KOPT-K1 (cell line): Measurements from ENCODE around the gene FBLN5.

Experiments used
- H3K27ac ChIP-seq: fragments of 200-600 bp; sonication (generic); 2 replicates; pipeline ENCODE4 v1.5.1; 2016; ENCODE audit warnings: antibody characterized with exemption, mild to moderate bottlenecking, low read depth, low read length; ENCODE audit not compliant: poor library complexity, severe bottlenecking
- H3K36me3 ChIP-seq: fragments of 200-600 bp; sonication (generic); 2 replicates; pipeline ENCODE4 v1.5.1; 2017; ENCODE audit warnings: antibody characterized with exemption, mild to moderate bottlenecking, low read length, moderate library complexity; ENCODE audit not compliant: insufficient read depth
- H3K9me3 ChIP-seq: fragments of 200-600 bp; sonication (generic); 2 replicates; pipeline ENCODE4 v1.5.1; 2017; ENCODE audit warnings: antibody characterized with exemption, low read length, mild to moderate bottlenecking; ENCODE audit not compliant: insufficient read depth, poor library complexity, severe bottlenecking

The FBLN5 gene

GRCh38 chr14:91947475-91948184 is at the start of gene FBLN5:
Gene FBLN5 (minus strand): TSS chr14:91947694. CDS start chr14:91947229, 465 bp downstream.
- H3K36me3 ChIP-seq, result no peaks in the 10 kb centered on the region
- no peaks in the 10 kb centered on the region for H3K9me3 ChIP-seq
- H3K27ac ChIP-seq, result no peak within 1 kb of the TSS

GRCh38 chr14:91996948-91997371 is 49.5 kb upstream of the FBLN5 start:
- no peak overlapping the region for H3K27ac ChIP-seq
- H3K9me3 ChIP-seq, result no peaks in the 10 kb centered on the region
- H3K36me3 ChIP-seq, result peaks cover 69% of the 10 kb centered on the region

GRCh38 chr14:91987192-91987591 is 39.7 kb upstream of the FBLN5 start:
- no peaks in the 10 kb centered on the region for H3K9me3 ChIP-seq
- H3K36me3 ChIP-seq, result peaks cover 94% of the 10 kb centered on the region
- no peak overlapping the region for H3K27ac ChIP-seq

- H3K27ac ChIP-seq, result no peak overlapping the region
- peaks cover 80% of the 10 kb centered on the region for H3K36me3 ChIP-seq
- H3K9me3 ChIP-seq, result no peaks in the 10 kb centered on the region
Measured at GRCh38 chr14:91985521-91986255, 38.2 kb upstream of the FBLN5 start.

- Histone ChIP-seq H3K27ac (no peak overlapping the region), H3K9me3 (no peaks in the 10 kb centered on the region), H3K36me3 (peaks cover 75% of the 10 kb centered on the region)
Measured at GRCh38 chr14:91985008-91985407, 37.5 kb upstream of the FBLN5 start.

- no peak overlapping the region for H3K27ac ChIP-seq
- no peaks in the 10 kb centered on the region for H3K9me3 ChIP-seq
- H3K36me3 ChIP-seq, result peaks cover 70% of the 10 kb centered on the region
Measured at GRCh38 chr14:91983588-91983987, 36.1 kb upstream of the FBLN5 start.

- H3K27ac ChIP-seq, result no peak overlapping the region
- peaks cover 50% of the 10 kb centered on the region for H3K36me3 ChIP-seq
- no peaks in the 10 kb centered on the region for H3K9me3 ChIP-seq
Measured at GRCh38 chr14:91980157-91980556, 32.7 kb upstream of the FBLN5 start.

GRCh38 chr14:91977884-91978283 is 30.4 kb upstream of the FBLN5 start:
- Histone ChIP-seq H3K36me3 (peaks cover 45% of the 10 kb centered on the region), H3K9me3 (no peaks in the 10 kb centered on the region), H3K27ac (no peak overlapping the region)

- H3K27ac ChIP-seq, result no peak overlapping the region
- H3K36me3 ChIP-seq, result peaks cover 54% of the 10 kb centered on the region
- H3K9me3 ChIP-seq, result no peaks in the 10 kb centered on the region
Measured at GRCh38 chr14:91975763-91976162, 28.3 kb upstream of the FBLN5 start.

GRCh38 chr14:91971188-91971778 is 23.8 kb upstream of the FBLN5 start:
- Histone ChIP-seq H3K36me3 (peaks cover 66% of the 10 kb centered on the region), H3K9me3 (no peaks in the 10 kb centered on the region), H3K27ac (no peak overlapping the region)

GRCh38 chr14:91968280-91968679 is 20.8 kb upstream of the FBLN5 start:
- Histone ChIP-seq H3K36me3 (peaks cover 49% of the 10 kb centered on the region), H3K9me3 (no peaks in the 10 kb centered on the region), H3K27ac (no peak overlapping the region)

- Histone ChIP-seq H3K9me3 (no peaks in the 10 kb centered on the region), H3K27ac (no peak overlapping the region), H3K36me3 (peaks cover 21% of the 10 kb centered on the region)
Measured at GRCh38 chr14:91964724-91965123, 17.2 kb upstream of the FBLN5 start.

GRCh38 chr14:91964011-91964410 is 16.5 kb upstream of the FBLN5 start:
- H3K9me3 ChIP-seq, result no peaks in the 10 kb centered on the region
- no peak overlapping the region for H3K27ac ChIP-seq
- peaks cover 14% of the 10 kb centered on the region for H3K36me3 ChIP-seq

GRCh38 chr14:91963465-91963864 is 16.0 kb upstream of the FBLN5 start:
- no peaks in the 10 kb centered on the region for H3K9me3 ChIP-seq
- H3K36me3 ChIP-seq, result peaks cover 8% of the 10 kb centered on the region
- H3K27ac ChIP-seq, result no peak overlapping the region
